ENCODE results near the gene TMEM151B.

The TMEM151B gene

DNA sequence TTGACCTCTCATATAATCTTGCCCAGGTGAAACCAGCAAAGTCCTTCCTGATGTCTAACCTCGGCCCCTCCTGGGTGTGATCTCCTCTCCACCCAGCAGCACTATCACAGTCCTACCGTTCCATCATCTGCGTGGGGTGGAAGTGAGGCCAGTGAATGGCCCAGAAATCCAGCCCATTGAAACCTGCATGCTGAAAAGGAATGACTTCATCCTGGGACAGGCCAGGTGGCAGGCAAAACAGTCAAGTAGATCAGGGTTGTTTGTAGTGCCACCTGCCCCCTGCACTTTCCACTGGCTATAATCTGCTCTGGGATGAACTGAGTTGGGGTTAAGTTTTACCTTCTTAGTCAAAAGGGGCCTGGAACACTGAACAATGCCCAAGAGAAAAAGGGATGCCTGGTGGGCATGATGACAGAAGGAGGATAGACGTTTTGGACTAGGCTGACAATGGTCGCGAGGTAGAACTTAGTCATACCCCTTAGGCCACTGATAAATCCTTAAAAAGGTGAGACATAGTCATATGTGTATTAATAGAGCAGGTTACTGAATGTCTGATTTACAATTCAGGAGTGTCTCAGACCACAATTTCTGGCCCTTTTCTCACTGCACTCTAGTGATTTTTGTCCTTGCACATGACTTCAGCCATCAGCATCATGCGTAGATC is 31.4 kb upstream of the TMEM151B start:
- Mint-ChIP-seq H3K36me3 (ENCODE audit: low read depth) (peaks cover 15% of the 10 kb centered on the region), H3K4me1 (peaks cover 32% of the 10 kb centered on the region), H3K9me3 (no peaks in the 10 kb centered on the region), H3K4me3 (peak overlapping the region; percentile 78), H3K27me3 (no peaks in the 10 kb centered on the region), H3K27ac (peak overlapping the region; percentile 91)
- ATAC-seq (no peak), DNase-seq (no peak)

DNA sequence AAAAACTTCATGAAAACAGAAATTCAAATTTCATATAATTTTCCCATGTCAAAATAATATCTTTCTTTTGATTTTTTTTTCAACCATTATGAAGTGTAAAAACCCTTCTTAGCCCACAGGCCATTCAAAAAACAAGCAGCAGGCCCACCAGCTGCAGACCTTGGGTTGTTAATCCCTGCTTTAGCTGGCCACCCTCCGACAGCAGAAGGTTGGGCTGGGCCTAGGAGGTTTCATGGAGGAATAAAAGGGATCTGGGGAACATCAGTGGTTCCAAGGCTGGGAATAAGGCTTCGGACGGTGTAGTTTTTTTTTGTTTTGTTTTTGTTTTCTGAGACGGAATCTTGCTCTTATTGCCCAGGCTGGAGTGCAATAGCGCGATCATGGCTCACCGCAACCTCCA is 26.9 kb upstream of the TMEM151B start:
- Mint-ChIP-seq H3K27ac (no peak overlapping the region), H3K4me1 (peaks cover 35% of the 10 kb centered on the region), H3K36me3 (ENCODE audit: low read depth) (peaks cover 16% of the 10 kb centered on the region), H3K27me3 (peaks cover 5% of the 10 kb centered on the region), H3K4me3 (no peak overlapping the region), H3K9me3 (no peaks in the 10 kb centered on the region)
- ATAC-seq (no peak), DNase-seq (no peak)

DNA sequence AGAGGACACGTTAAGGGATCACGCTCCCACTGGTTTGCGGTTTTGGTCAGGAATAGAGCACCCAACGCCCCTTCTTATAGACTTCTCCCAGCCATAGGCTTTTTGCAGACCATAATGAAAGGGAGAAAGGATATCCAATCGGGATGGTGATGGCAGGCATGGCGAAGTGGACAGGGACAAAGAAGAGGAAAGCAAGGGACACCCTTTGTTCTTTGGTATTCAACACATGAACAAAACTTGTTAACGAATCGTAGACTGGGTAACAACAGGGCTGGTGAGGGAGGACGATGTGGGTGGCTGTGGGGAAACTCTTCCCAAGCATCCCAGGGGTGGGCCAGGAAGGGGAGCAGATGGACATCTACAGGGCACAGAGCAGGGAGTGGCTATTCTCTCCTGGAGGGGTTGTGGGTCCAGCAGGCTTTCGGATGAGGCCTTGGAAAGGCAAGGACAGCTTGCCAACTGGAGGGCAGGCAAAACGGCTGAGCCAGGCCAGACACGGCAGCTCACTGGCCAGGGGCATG is 24.8 kb upstream of the TMEM151B start:
- no peak for ATAC-seq
- Mint-ChIP-seq H3K36me3 (ENCODE audit: low read depth) (peaks cover 37% of the 10 kb centered on the region), H3K4me3 (peak overlapping the region; percentile 100), H3K4me1 (peaks cover 45% of the 10 kb centered on the region), H3K9me3 (no peaks in the 10 kb centered on the region), H3K27ac (peak overlapping the region; percentile 100), H3K27me3 (peaks cover 5% of the 10 kb centered on the region)
- DNase-seq: no peak

DNA sequence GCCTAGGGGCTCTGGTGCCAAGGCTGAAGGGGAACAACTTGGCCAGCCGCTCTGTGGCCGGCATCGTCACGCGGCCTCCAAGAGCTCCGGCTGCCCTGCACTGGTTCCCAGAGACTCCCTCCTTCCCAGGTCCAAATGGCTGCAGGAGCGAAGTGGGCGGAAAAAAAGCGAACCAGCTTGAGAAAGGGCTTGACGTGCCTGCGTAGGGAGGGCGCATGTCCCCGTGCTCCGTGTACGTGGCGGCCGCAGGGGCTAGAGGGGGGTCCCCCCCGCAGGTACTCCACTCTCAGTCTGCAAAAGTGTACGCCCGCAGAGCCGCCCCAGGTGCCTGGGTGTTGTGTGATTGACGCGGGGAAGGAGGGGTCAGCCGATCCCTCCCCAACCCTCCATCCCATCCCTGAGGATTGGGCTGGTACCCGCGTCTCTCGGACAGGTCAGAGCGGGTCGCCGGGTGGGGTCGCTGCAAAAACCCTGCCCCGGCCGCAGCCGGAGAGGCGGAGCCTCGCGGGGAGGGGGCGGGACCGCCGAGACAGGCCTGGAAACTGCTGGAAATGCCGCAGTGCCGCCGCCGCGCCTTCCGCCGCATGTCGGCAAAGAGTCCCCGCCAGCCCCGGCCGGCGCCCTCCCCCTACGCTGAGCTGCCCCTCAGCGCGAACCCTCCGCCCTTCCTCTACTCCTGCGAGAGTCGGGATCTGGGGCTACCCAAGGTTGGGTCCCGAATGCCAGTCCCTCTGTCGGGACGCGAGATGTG is 24.2 kb upstream of the TMEM151B start:
- no peaks in the 10 kb centered on the region for H3K9me3 Mint-ChIP-seq
- peaks cover 51% of the 10 kb centered on the region for H3K4me1 Mint-ChIP-seq
- peak overlapping the region; percentile 100 for H3K27ac Mint-ChIP-seq
- ATAC-seq (peak; percentile 63), DNase-seq (peak; percentile 94)
- peaks cover 43% of the 10 kb centered on the region for H3K36me3 Mint-ChIP-seq (ENCODE audit: low read depth)
- peaks cover 5% of the 10 kb centered on the region for H3K27me3 Mint-ChIP-seq
- H3K4me3 Mint-ChIP-seq: peak overlapping the region; percentile 100

DNA sequence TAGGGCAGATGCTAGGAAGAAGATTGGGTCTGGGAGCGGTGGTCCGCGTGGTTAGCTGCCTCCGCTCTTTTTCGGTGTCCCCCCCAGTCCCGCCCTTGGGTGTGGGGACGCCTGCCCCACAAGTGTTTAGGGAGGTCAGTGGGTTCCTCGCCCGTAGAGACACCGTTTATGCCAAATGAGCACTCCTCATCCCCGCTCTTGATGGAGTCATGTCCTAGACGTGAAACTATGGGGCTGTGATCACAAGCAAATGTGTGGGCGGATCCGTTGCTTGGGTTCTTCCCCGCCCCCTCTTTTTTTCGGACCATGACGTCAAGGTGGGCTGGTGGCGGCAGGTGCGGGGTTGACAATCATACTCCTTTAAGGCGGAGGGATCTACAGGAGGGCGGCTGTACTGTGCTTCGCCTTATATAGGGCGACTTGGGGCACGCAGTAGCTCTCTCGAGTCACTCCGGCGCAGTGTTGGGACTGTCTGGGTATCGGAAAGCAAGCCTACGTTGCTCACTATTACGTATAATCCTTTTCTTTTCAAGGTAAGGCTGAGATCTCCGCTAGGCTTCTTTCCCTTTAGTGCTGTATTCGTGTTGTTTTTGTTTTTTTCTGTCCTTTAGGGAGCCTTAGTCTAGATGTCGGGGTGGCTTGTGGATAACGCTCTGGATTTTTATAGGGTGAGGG is 23.4 kb upstream of the TMEM151B start, which contains the start of gene HSP90AB1:
Gene HSP90AB1 (plus strand): TSS at position 439 of the 675 bp plus-strand sequence. CDS start 1,529 bp downstream, outside the sequence.
- H3K36me3 Mint-ChIP-seq (ENCODE audit: low read depth): peaks cover 50% of the 10 kb centered on the region
- peaks cover 59% of the 10 kb centered on the region for H3K4me1 Mint-ChIP-seq
- H3K4me3 Mint-ChIP-seq: peak within 1 kb of the TSS; percentile 100
- DNase-seq (peak; percentile 94), ATAC-seq (peak; percentile 74)
- peaks cover 5% of the 10 kb centered on the region for H3K27me3 Mint-ChIP-seq
- H3K27ac Mint-ChIP-seq: peak within 1 kb of the TSS; percentile 100
- H3K9me3 Mint-ChIP-seq: no peaks in the 10 kb centered on the region

DNA sequence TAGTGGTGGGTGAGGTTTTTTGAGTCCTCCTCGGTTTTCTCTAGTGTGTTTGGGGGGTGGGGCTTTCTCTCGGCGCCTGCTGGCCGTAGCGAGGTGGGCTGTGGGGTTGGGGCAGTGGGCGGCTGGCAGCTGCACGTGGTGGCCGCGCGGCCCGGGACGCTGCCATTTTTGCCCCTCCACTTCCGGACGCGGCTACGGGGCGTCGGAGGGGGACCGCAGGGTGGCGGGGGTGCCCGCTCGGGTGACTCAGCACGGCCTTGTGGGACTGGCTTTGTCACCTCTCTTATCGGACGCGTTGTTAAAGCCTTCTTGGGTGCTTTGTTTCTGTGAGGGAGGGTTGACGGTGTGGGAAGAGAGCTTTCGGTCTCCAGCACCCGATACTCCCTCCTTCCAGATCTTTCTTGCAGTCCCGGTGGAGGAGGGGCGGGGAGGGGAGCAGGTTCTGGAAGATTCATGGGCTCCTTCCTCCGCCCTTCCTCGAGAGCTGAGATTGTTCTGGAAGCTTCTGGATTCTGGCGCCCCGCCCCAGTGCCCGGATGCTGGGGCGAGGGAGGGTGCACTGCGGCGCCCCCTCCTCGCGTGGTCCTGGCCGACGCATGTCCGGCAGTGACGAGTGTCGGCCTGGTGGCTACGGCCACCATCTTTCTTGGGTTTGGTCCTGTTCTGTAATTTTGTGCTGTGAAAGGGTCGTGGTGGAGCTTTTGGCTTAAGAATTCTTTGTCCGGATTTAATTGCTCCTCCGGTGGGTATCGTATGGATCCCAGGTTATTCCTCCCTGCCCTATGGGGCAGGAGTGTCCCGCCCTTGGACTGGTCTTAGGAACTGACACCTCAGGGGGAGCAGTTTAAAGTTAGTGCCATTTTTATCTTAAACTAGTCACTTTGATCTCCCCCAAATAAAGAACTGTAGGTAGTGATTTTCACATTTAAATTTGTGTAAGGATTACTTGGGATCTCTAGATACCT is 22.6 kb upstream of the TMEM151B start:
- ATAC-seq: peak; percentile 47
- H3K9me3 Mint-ChIP-seq: no peaks in the 10 kb centered on the region
- peaks cover 58% of the 10 kb centered on the region for H3K36me3 Mint-ChIP-seq (ENCODE audit: low read depth)
- peak; percentile 86 for DNase-seq
- H3K27me3 Mint-ChIP-seq: peaks cover 5% of the 10 kb centered on the region
- peak overlapping the region; percentile 100 for H3K27ac Mint-ChIP-seq
- H3K4me1 Mint-ChIP-seq: peaks cover 64% of the 10 kb centered on the region
- H3K4me3 Mint-ChIP-seq: peak overlapping the region; percentile 100

DNA sequence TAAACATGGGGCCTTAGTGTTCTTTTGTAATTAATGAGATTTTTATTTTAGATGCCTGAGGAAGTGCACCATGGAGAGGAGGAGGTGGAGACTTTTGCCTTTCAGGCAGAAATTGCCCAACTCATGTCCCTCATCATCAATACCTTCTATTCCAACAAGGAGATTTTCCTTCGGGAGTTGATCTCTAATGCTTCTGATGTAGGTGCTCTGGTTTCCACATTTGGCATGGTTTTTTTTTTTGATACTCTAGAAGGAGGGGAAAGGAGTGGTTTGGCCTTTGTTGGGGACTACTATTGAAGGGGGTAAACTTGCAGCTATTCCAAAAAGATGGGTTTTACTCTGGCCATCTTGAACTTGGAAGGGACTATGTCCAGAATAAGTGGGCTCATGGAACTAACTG is 21.7 kb upstream of the TMEM151B start:
- H3K27me3 Mint-ChIP-seq: peaks cover 5% of the 10 kb centered on the region
- peaks cover 74% of the 10 kb centered on the region for H3K4me1 Mint-ChIP-seq
- peak overlapping the region; percentile 100 for H3K4me3 Mint-ChIP-seq
- peaks cover 68% of the 10 kb centered on the region for H3K36me3 Mint-ChIP-seq (ENCODE audit: low read depth)
- DNase-seq (no peak), ATAC-seq (no peak)
- no peaks in the 10 kb centered on the region for H3K9me3 Mint-ChIP-seq
- H3K27ac Mint-ChIP-seq: peak overlapping the region; percentile 100

DNA sequence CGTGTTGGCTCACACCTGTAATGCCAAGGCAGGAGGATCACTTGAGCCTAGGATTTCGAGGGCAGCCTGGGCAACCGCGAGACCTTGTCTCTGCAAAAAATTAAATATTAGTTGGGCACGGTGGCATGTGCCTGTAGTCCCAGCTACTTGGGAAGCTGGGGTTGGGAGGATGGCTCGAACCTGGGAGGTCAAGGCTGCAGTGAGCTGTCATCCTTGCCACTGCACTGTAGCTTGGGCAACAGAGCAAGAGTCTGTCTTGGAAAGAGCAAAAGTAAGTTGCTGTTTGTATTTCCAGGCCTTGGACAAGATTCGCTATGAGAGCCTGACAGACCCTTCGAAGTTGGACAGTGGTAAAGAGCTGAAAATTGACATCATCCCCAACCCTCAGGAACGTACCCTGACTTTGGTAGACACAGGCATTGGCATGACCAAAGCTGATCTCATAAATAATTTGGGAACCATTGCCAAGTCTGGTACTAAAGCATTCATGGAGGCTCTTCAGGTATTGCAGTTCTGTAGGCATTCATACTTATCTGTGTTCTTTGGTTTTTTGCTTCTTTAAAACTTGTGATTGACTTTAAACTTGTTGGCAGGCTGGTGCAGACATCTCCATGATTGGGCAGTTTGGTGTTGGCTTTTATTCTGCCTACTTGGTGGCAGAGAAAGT is 21.0 kb upstream of the TMEM151B start:
- Mint-ChIP-seq H3K4me3 (peak overlapping the region; percentile 100), H3K27me3 (peaks cover 5% of the 10 kb centered on the region), H3K36me3 (ENCODE audit: low read depth) (peaks cover 73% of the 10 kb centered on the region), H3K9me3 (no peaks in the 10 kb centered on the region), H3K27ac (peak overlapping the region; percentile 100), H3K4me1 (peaks cover 76% of the 10 kb centered on the region)
- DNase-seq (no peak), ATAC-seq (no peak)

DNA sequence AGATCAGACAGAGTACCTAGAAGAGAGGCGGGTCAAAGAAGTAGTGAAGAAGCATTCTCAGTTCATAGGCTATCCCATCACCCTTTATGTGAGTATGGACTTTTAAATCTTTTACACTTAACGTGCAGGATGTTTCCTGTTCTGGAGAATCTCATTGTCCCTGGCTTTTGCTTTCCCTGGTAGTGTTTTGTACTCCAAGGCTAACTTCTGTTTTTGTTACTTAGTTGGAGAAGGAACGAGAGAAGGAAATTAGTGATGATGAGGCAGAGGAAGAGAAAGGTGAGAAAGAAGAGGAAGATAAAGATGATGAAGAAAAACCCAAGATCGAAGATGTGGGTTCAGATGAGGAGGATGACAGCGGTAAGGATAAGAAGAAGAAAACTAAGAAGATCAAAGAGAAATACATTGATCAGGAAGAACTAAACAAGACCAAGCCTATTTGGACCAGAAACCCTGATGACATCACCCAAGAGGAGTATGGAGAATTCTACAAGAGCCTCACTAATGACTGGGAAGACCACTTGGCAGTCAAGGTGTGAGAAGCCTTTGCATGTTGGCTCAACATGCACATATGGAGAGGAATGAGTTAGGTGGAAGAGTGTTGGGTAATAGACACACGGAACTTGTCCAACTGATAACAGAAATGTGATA is 20.1 kb upstream of the TMEM151B start:
- no peaks in the 10 kb centered on the region for H3K9me3 Mint-ChIP-seq
- no peak for DNase-seq
- no peak for ATAC-seq
- H3K27ac Mint-ChIP-seq: peak overlapping the region; percentile 100
- H3K4me3 Mint-ChIP-seq: peak overlapping the region; percentile 100
- H3K27me3 Mint-ChIP-seq: peaks cover 5% of the 10 kb centered on the region
- peaks cover 80% of the 10 kb centered on the region for H3K36me3 Mint-ChIP-seq (ENCODE audit: low read depth)
- peaks cover 79% of the 10 kb centered on the region for H3K4me1 Mint-ChIP-seq

DNA sequence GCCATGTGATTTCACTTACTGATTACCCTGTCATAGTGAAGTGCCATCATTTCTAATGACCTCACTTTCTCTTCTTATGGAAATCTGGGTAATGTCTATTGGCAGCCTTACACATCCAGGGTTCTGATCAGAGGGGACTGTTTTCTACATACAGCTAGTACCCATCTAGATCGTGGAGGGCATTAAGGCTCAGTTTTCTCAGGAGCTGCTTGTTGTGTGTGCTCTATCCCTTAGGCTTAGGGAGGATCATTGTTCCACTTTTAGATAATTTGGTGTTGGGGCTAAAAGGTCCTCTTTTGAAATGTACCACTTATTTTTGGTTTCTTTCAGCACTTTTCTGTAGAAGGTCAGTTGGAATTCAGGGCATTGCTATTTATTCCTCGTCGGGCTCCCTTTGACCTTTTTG is 19.5 kb upstream of the TMEM151B start:
- Mint-ChIP-seq H3K4me3 (peak overlapping the region; percentile 100), H3K27me3 (peaks cover 5% of the 10 kb centered on the region), H3K36me3 (ENCODE audit: low read depth) (peaks cover 80% of the 10 kb centered on the region), H3K4me1 (peaks cover 79% of the 10 kb centered on the region), H3K27ac (peak overlapping the region; percentile 100), H3K9me3 (no peaks in the 10 kb centered on the region)
- ATAC-seq: no peak
- DNase-seq: no peak

DNA sequence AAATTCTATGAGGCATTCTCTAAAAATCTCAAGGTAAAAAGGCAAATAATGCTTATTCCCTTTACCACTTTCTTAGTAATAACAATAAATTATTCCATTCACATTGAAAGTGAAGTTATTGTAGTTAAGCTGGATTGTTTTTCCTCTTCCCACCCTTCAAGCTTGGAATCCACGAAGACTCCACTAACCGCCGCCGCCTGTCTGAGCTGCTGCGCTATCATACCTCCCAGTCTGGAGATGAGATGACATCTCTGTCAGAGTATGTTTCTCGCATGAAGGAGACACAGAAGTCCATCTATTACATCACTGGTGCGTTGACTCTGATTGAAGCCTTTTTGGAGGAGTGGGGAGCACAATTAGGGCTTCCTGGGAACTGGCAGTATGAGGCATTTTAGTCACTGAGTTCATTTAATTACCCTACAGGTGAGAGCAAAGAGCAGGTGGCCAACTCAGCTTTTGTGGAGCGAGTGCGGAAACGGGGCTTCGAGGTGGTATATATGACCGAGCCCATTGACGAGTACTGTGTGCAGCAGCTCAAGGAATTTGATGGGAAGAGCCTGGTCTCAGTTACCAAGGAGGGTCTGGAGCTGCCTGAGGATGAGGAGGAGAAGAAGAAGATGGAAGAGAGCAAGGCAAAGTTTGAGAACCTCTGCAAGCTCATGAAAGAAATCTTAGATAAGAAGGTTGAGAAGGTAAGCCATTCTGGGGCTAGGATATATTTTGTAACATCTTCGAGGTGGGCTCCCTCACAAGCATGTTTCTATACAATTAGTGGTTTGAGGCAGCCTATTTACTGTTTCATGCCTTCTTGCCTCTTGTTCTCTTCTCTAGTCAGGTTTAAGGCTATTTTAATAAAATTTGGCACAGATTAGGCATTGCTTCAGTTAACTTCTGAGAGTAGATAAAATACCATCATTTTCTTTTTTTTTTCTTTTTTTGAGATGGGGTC is 18.4 kb upstream of the TMEM151B start:
- peak overlapping the region; percentile 100 for H3K27ac Mint-ChIP-seq
- ATAC-seq (no peak), DNase-seq (no peak)
- peaks cover 87% of the 10 kb centered on the region for H3K4me1 Mint-ChIP-seq
- H3K36me3 Mint-ChIP-seq (ENCODE audit: low read depth): peaks cover 80% of the 10 kb centered on the region
- no peaks in the 10 kb centered on the region for H3K9me3 Mint-ChIP-seq
- H3K4me3 Mint-ChIP-seq: peak overlapping the region; percentile 100
- H3K27me3 Mint-ChIP-seq: peaks cover 3% of the 10 kb centered on the region
